Measurements from ENCODE around the gene TM4SF1.
A peak's percentile ranks its signal among the peaks of the same experiment; 100 is the strongest.

The TM4SF1 gene

DNA sequence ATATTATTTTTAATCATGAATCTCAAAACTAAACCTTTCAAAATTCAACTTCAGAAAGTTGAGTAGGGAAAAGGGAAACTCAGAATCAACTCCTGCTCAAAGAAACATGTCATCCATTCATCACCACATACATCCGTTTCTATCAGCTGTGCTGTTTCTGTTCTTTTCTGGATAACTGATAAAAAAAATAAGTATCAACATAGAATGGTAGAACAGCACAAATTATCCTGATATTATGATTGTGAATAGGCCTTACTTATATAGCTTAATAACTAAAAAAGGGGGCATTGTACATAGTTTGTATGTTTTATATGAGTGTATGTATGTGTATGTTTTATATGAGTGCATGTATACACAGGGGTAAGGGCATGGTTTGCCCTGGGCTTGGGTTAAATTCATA lies 3.1 kb downstream of the TM4SF1 start:
- TF ChIP-seq, protein P1, sequence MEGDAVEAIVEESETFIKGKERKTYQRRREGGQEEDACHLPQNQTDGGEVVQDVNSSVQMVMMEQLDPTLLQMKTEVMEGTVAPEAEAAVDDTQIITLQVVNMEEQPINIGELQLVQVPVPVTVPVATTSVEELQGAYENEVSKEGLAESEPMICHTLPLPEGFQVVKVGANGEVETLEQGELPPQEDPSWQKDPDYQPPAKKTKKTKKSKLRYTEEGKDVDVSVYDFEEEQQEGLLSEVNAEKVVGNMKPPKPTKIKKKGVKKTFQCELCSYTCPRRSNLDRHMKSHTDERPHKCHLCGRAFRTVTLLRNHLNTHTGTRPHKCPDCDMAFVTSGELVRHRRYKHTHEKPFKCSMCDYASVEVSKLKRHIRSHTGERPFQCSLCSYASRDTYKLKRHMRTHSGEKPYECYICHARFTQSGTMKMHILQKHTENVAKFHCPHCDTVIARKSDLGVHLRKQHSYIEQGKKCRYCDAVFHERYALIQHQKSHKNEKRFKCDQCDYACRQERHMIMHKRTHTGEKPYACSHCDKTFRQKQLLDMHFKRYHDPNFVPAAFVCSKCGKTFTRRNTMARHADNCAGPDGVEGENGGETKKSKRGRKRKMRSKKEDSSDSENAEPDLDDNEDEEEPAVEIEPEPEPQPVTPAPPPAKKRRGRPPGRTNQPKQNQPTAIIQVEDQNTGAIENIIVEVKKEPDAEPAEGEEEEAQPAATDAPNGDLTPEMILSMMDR (conservative IDR thresholded peaks at IDR 0.05) = no peak
- TF ChIP-seq ZFX (IDR thresholded peaks at IDR 0.05) = no peak
- H3K27ac ChIP-seq = no peak overlapping the region

DNA sequence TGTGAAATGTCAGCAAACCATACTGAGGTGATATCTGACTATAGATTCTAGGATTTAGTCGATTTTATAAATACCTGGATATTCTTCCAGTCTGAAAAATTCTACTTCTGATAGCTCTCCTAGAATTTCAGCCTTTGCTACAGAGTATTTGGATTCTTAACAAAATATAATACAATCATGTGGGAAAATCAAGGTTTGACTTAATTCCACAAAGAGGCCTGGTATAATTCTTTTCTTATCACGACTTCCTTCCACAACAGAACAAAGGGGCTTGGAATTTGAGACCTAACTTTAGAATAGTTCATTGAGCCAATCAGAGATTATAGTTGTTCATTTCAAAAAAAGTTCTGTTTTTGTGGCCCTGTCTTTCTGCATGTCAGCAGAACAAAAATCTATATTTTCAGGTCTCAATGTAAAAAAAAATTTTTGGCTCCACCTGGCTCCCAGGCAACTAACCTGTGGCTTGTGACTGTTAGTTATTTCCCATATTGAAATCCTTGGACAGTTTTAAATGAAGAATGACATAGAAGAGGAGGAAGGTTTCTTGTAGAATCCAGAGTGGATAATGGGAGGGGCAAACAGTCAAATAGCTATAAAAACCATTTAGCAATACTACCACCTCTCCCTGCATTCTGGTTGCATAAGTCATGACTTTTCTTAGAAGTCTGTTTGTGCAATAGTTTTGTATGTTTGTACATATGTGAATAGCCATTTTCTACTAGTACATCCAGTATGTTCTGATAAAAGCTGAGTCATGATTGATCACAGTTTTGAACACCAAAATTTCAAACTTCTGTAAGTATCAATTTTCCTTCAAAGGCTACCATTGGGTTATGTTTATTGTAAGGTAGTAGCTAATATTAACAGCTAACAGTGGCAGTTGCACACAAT lies 4.0 kb downstream of the TM4SF1 start:
- H3K27ac ChIP-seq = no peak overlapping the region
- no peak for TF ChIP-seq ZFX (IDR thresholded peaks at IDR 0.05)
- TF ChIP-seq, protein P1 (conservative IDR thresholded peaks at IDR 0.05) = no peak

DNA sequence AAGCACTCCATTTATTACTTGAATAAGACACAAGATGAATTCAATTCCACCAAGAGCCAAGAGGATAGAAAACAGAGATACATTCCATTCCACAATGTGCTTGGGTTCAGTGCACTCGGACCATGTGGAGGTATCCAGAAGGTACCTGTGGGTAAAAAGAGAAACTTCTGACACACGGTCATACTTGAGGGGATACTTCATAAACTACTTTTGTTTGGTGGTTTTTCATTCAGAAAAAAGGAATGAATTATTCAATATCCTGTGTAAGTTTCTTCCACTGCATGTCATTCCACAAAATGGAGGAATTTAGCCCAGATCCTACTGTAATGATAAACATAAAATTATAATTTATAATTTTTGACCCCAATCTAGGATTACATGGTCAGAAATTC lies 5.7 kb downstream of the TM4SF1 start:
- TF ChIP-seq, protein P1 (conservative IDR thresholded peaks at IDR 0.05) = no peak
- no peak for TF ChIP-seq ZFX (IDR thresholded peaks at IDR 0.05)
- peak overlapping the region; percentile 28; the same call in 1 of the 2 replicates for H3K27ac ChIP-seq

DNA sequence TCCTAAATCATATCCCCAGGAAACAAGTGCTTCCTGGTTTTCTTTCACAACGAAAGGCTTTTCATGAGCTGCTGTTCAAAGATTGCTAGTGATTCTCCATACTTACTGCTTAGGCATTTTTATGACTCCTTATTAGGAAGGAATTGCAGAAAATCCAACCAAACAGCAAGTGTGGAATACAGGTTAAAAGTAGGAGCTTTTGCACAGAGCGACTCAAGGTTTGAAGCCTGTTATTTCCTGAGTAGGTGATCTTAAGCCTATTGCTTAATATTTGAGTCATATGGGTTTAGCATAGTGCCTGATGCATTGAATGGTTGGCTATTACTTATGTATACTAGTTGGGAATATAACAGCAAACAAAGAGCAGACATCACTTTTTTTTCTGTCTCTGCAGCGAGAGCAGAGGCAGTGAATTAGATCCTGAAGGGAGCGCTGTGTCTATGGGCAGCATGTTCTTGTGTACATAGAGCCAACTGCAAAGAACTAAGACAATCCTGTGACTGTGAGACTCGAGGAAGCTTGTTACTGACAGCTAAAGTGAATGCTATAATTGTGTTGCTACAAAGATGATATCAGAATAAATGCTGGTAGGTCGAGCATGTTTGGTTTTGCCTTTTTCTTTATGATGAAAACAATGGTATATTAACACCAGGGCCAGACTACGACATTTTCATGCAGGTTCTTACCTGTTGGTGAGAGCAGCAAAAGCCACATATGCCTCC lies 6.3 kb downstream of the TM4SF1 start:
- peak overlapping the region; percentile 28; the same call in 1 of the 2 replicates for H3K27ac ChIP-seq

DNA sequence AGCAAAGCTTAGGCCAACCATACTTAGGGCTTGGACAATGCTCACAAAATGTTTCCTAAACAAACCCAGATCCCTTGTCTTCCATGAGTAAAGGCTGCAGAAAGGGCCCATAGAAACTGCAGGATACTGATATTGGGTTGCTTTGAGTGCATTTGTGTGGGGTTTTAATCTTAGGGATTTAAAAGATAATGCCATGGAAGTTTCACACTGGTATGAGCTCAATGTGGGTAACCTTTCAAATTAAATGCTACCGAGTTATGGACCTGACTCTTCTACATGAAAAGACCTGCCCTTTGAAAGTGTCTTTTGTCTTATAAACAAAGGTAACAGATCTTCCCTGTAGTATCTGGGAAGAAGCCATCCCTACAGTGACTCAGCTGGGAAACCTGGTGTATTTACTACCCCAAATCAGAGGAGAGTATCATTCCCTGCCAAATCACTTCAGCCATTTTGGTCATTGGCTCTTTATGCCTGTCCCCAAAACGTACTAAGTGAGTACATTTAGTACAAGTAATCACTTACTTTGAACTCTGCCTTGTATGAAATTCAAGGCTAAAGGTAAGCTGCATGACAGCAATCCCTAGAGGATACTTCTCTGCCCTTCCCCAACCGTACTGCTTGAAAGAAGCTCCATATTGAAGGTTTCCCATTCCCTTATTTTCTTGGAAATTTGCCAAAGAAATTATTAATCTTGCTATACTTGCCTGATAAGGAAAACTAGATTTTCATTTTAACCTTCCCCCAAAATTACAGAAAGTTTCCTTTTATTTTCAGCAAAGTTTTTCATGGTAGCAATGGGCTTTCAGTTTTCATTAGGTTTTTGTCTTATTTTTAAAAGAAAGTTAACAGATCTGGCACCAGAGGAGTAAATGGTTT lies 7.2 kb downstream of the TM4SF1 start:
- peak overlapping the region; percentile 59; the same call in 1 of the 2 replicates for H3K27ac ChIP-seq
- TF ChIP-seq, protein P1 (conservative IDR thresholded peaks at IDR 0.05) = no peak
- TF ChIP-seq ZFX (IDR thresholded peaks at IDR 0.05) = no peak

More for the DNA sequence above, 6.3 kb downstream of the TM4SF1 start:
- TF ChIP-seq ZFX (IDR thresholded peaks at IDR 0.05) = no peak
- TF ChIP-seq, protein P1 (conservative IDR thresholded peaks at IDR 0.05) = peak; percentile 17

DNA sequence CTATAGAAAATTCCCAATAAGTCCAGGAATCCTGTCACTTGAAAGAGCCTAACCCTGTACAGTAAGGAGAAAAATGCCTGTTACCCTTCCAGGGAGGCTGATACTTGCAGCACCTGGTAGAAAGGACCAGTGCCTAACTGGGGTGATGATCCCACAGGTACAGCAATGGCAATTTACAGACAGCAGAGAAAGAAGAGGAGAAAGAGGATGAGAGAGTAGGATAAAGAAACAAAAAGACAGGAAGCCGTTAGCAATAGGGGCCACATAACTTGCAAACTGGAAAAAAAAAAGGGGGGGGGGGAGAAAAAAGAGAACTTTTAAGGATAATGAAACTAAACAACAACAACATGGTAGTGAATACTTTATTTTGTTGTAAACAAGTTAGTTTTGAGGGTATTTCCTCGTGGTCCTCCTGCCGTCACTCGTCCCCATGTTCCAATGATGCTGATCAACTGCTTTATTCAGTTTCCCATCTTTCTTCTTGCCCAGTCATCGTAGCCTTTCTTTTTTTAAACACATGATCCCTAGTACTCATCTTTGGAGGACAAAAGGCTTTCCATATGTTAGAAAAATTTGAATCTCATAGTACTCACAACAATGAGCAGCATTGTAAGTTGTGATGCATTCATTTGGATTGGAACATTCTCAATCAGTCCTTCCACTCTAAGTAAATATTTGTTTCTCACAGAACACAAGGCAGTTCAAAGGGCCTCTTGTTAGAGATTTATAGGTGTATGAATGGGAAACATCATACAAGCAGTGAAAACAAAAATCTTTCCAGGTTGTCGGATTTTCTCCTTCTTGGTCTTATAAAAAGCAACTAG lies 8.6 kb downstream of the TM4SF1 start:
- peak overlapping the region; percentile 39; the same call in 1 of the 2 replicates for H3K27ac ChIP-seq
- TF ChIP-seq, protein P1 (conservative IDR thresholded peaks at IDR 0.05) = 0 out of 2 replicates have a peak, but pooled peaks have one; percentile 3
- no peak for TF ChIP-seq ZFX (IDR thresholded peaks at IDR 0.05)
